Glutamatergic neuron (in vitro differentiated cells): ENCODE measurements around the gene MTHFD2L. TPM values are rescaled to one million over a fixed set of nuclear protein-coding genes. Genes with fewer than 3 reads are reported as not detected.

Source experiments
- DNase-seq: peaks from one replicate; pipeline ENCODE4 v3.0.0; 2022
- H3K27ac Mint-ChIP-seq: one replicate; pipeline ENCODE4 v1.8.0; 2020; ENCODE audit warnings: mild to moderate bottlenecking, mixed read lengths, inconsistent platforms; ENCODE audit not compliant: unreplicated experiment
- H3K27me3 Mint-ChIP-seq: one replicate; pipeline ENCODE4 v1.8.0; 2020; ENCODE audit warnings: mild to moderate bottlenecking, moderate library complexity, mixed read lengths, inconsistent platforms; ENCODE audit not compliant: unreplicated experiment
- H3K36me3 Mint-ChIP-seq: one replicate; pipeline ENCODE4 v1.8.0; 2020; ENCODE audit warnings: mild to moderate bottlenecking, mixed read lengths, inconsistent platforms; ENCODE audit not compliant: unreplicated experiment
- H3K4me1 Mint-ChIP-seq: one replicate; pipeline ENCODE4 v1.8.0; 2020; ENCODE audit warnings: mild to moderate bottlenecking, low read depth, mixed read lengths, inconsistent platforms; ENCODE audit not compliant: unreplicated experiment
- H3K4me3 Mint-ChIP-seq: one replicate; pipeline ENCODE4 v1.8.0; 2020; ENCODE audit warnings: mild to moderate bottlenecking, mixed read lengths, inconsistent platforms; ENCODE audit not compliant: unreplicated experiment
- H3K9me3 Mint-ChIP-seq: one replicate; pipeline ENCODE4 v1.8.0; 2020; ENCODE audit warnings: mild to moderate bottlenecking, moderate library complexity, mixed read lengths, inconsistent platforms; ENCODE audit not compliant: unreplicated experiment
- total RNA-seq: library from RNA; stranded (reverse); fragmentation: NEBNext Ultra II Directional; extraction: Animal tissue kit (Norgen Biotek cat#: 25700); gene quantifications from one replicate; pipeline ENCODE4 v1.2.1, GENCODE V29; 2021; ENCODE audit not compliant: unreplicated experiment
- TF ChIP-seq, protein P1 (sequence below): fragments of 200-600 bp; sonication (generic); IDR thresholded peaks from one replicate; pipeline ENCODE4 v1.5.0; 2021; ENCODE audit not compliant: partially characterized antibody, unreplicated experiment

Gene MTHFD2L
- total RNA-seq, 1 donor from 2014 or later: 14.0 TPM

DNA sequence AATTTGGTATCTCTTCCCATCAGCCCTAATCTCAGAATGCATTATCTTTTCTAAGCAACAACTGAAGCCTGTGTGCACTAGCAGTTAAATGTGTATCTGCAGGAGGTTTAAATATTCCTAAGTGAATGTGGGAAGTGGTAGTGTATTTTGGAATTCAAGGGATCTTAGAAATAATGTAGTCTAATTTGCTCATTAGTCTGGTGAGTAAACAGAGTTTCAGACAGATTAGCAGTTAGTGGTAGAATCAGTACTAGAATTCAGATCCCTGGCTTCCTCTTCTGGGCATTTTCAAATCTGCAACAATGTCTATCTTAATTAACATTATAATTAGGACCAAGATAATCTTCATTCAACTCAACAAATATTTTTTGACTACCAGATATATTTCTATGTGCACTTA is 47.2 kb upstream of the MTHFD2L start:
- no peaks in the 10 kb centered on the region for H3K36me3 Mint-ChIP-seq
- no peak overlapping the region for H3K27ac Mint-ChIP-seq

DNA sequence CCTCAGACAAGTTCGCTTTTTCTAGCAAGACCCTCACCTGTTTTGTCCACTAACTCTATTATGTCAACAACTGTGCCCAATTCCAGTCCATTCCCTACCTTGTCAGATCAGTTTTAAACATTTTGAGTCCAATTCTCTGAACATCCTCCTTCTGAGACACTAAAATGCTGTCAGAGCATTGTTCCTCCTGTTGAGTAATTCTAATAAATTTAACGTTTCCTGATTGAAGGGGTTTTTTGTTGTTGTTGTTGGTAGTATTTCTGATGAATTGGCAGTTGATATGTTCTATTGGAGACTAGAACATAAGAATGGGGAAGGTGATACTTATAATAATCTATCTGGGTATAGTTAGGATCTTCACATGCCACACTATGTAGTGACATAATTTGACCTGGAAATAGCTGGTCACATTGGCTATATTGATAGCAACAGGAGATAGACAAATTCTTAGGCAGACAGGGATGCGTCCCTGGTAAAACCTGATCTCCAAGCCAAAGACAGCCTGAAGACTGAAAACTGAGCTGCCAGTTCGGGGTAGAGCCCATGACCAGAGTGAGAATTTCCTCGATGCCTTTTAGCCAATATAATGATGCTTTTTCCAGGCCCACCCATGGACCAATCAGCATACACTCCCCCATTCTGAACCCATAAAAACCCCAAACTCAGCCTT is 46.5 kb upstream of the MTHFD2L start:
- no peaks in the 10 kb centered on the region for H3K27me3 Mint-ChIP-seq
- no peak overlapping the region for H3K4me3 Mint-ChIP-seq
- H3K27ac Mint-ChIP-seq: no peak overlapping the region
- no peaks in the 10 kb centered on the region for H3K4me1 Mint-ChIP-seq
- DNase-seq: no peak
- no peaks in the 10 kb centered on the region for H3K36me3 Mint-ChIP-seq
- TF ChIP-seq, protein P1, sequence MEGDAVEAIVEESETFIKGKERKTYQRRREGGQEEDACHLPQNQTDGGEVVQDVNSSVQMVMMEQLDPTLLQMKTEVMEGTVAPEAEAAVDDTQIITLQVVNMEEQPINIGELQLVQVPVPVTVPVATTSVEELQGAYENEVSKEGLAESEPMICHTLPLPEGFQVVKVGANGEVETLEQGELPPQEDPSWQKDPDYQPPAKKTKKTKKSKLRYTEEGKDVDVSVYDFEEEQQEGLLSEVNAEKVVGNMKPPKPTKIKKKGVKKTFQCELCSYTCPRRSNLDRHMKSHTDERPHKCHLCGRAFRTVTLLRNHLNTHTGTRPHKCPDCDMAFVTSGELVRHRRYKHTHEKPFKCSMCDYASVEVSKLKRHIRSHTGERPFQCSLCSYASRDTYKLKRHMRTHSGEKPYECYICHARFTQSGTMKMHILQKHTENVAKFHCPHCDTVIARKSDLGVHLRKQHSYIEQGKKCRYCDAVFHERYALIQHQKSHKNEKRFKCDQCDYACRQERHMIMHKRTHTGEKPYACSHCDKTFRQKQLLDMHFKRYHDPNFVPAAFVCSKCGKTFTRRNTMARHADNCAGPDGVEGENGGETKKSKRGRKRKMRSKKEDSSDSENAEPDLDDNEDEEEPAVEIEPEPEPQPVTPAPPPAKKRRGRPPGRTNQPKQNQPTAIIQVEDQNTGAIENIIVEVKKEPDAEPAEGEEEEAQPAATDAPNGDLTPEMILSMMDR: no peak
- no peaks in the 10 kb centered on the region for H3K9me3 Mint-ChIP-seq

More for the DNA sequence above, 47.2 kb upstream of the MTHFD2L start:
- no peaks in the 10 kb centered on the region for H3K9me3 Mint-ChIP-seq
- no peaks in the 10 kb centered on the region for H3K27me3 Mint-ChIP-seq
- no peak for DNase-seq
- H3K4me3 Mint-ChIP-seq: no peak overlapping the region
- H3K4me1 Mint-ChIP-seq: peaks cover 3% of the 10 kb centered on the region
- TF ChIP-seq, protein P1: no peak

DNA sequence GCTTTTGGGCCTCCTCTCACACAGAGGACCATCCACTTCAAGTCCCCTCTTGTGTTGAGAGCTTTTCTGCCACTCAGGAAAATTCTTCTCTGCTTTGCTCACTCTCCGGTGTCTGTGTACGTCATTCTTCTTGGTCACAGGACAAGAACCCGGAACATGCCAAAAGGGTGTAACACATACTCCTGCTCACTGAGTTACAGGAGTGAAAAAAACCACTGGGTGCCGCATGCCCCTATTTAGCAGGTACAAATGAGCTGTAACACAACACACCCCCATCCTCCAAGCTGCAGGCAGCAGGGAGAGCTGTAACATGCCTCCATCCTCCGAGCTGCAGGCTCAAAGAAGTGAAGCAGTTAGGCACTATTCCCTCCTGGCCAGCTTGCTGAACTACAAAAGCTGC is 45.9 kb upstream of the MTHFD2L start:
- Mint-ChIP-seq H3K36me3 (no peaks in the 10 kb centered on the region), H3K27ac (no peak overlapping the region), H3K9me3 (no peaks in the 10 kb centered on the region), H3K27me3 (no peaks in the 10 kb centered on the region), H3K4me3 (no peak overlapping the region), H3K4me1 (no peaks in the 10 kb centered on the region)
- TF ChIP-seq, protein P1: no peak
- no peak for DNase-seq

DNA sequence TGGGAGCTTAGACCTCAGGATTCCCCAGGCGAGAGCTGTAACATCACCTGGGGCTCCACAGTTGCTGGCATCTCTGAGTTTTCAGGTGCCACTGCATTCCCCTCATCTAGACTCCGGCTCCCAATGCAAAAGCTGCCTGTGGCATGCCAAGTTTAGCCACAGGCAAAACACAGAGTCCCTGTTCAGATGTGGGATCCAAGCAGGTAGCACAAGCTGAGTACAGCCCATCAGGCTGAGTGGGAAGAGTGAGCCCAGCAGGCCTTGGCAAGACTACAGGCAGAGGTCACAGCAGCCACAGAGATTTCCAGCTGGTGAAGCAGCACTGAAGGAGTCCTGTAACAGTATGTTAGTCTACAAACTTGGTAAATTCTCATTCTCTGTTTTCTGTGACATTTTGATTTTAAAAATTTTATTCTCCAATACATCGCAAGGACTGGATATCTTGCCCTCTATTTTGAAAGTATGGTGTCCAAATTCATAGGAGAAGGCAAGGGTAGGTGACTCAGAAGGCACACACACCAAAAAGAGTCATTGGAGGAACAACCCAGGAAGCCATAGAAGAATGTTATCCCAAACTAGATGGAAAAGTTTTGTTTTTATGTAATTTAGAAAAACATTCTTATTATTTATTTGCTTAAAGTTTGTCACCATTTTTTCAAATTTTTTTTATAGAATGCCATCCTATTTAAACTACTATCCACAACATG is 45.4 kb upstream of the MTHFD2L start:
- Mint-ChIP-seq H3K36me3 (no peaks in the 10 kb centered on the region), H3K27me3 (no peaks in the 10 kb centered on the region), H3K4me3 (no peak overlapping the region), H3K27ac (no peak overlapping the region), H3K9me3 (no peaks in the 10 kb centered on the region), H3K4me1 (no peaks in the 10 kb centered on the region)
- TF ChIP-seq, protein P1: no peak
- DNase-seq: no peak

DNA sequence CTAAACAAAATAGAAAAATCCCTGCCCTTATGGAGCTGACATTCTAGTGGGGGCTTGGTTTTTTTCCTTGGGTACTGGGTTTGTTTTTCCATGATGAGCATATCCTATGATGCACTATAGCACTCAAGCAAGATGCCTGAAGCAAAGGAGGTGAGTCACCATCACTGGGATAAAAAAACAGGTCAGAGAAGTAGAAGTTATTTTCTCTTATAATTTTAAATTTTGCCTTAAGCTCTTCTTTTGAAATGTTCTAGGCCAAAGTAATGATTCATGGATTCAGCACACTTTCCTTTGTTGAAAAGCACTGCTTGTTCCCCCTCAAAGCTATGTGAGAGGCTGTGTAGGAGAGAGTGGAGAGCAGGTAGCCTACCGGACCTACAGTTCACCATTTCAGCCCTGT is 43.7 kb upstream of the MTHFD2L start:
- no peaks in the 10 kb centered on the region for H3K36me3 Mint-ChIP-seq
- H3K4me1 Mint-ChIP-seq: no peaks in the 10 kb centered on the region
- peaks cover 2% of the 10 kb centered on the region for H3K27me3 Mint-ChIP-seq
- H3K27ac Mint-ChIP-seq: no peak overlapping the region
- DNase-seq: no peak
- no peak overlapping the region for H3K4me3 Mint-ChIP-seq
- H3K9me3 Mint-ChIP-seq: no peaks in the 10 kb centered on the region
- TF ChIP-seq, protein P1: no peak
